Measurements from ENCODE around the gene HLCS. TPM values are rescaled to one million over a fixed set of nuclear protein-coding genes. Genes with fewer than 3 reads are reported as not detected.

The HLCS gene
- total and polyA plus RNA-seq, 2 of the 8 experiments (the other 6 are each of a cell fraction or from before 2014, with no cell fraction given), result 4.7 to 12.2 TPM

DNA sequence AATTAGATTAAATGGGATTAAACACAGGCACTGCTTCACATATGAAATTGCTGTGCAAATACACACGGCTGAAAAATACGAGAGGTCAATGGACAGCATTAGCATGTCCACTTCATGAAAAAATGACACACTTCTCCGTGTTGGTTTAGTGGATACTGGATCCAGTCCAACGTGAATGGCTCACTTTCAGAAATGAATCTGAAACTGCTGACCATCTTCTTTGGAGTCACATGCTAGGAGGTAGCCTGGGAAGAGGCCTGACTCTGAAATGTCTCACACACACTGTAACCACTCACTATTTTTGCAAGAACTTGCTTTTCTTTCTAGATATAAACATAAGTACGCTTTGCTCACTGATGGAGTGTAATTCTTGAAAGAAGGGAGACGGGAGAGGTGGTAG lies 127.3 kb downstream of the HLCS start:
- FAIRE-seq (no peak), DNase-seq (ENCODE audit: low read depth in 1 of 2, low spot score in 2 of 2) (no peak)
- H3K27me3 ChIP-seq (replicated peaks in 1 of 4; ENCODE audit: control insufficient read depth in 3 of 4, extremely low read depth in 1 of 4, insufficient read depth in 3 of 4, low read length in 3 of 4), result no peaks in the 10 kb centered on the region; a peak in 2 of 7 replicates
- no peak overlapping the region for H3K4me3 ChIP-seq (ENCODE audit: extremely low read depth in 1 of 4, insufficient read depth in 2 of 4, low read depth in 3 of 4, low read length in 4 of 4)
- H2BK5ac ChIP-seq (ENCODE audit: low read depth, low read length), result no peak overlapping the region
- POLR2A ChIA-PET (ENCODE audit: partially characterized antibody), result no interaction called here
- H2BK120ac ChIP-seq (replicated peaks; ENCODE audit: low read depth, low read length), result no peak overlapping the region
- no peaks in the 10 kb centered on the region for H3K9me3 ChIP-seq (ENCODE audit: insufficient read depth in 2 of 2, low read depth in 1 of 2, low read length in 1 of 2)
- no peak overlapping the region for H3K14ac ChIP-seq (ENCODE audit: insufficient read length)
- 92% methylated on average over 6 of the region's 6 CpGs; no CpG with 5 or more reads in 1 of the 2 experiments for WGBS, 2 experiments (ENCODE audit: extremely low coverage in 1 of 2, insufficient coverage in 1 of 2, insufficient read length in 1 of 2, insufficient replicate concordance in 2 of 2, low coverage in 1 of 2, low lambda C conversion rate in 2 of 2, missing lambda C conversion rate in 1 of 2)
- no peaks in the 10 kb centered on the region for H3K4me1 ChIP-seq (replicated peaks in 1 of 4; ENCODE audit: control insufficient read depth in 3 of 4, insufficient read depth in 4 of 4, low read length in 3 of 4)
- H4K8ac ChIP-seq (ENCODE audit: extremely low read depth, insufficient read depth, low read length), result no peak overlapping the region
- H3K79me1 ChIP-seq (ENCODE audit: low read depth, low read length), result no peaks in the 10 kb centered on the region
- H3K27ac ChIP-seq (ENCODE audit: low read depth, low read length), result no peak overlapping the region
- no peaks in the 10 kb centered on the region for H3K79me2 ChIP-seq (ENCODE audit: control insufficient read depth in 1 of 2, insufficient read depth in 2 of 2, low read length in 2 of 2)
- H2AFZ ChIP-seq (ENCODE audit: low read length), result no peak overlapping the region
- H3K23ac ChIP-seq (ENCODE audit: insufficient read length), result no peak overlapping the region
- H2BK20ac ChIP-seq (ENCODE audit: low read length), result no peak overlapping the region
- no peak overlapping the region for H3K18ac ChIP-seq (ENCODE audit: extremely low read depth, low read length)
- H4K5ac ChIP-seq (ENCODE audit: insufficient read length, low read depth, low read length), result no peak overlapping the region
- H4K91ac ChIP-seq (replicated peaks; ENCODE audit: insufficient read length, low read length), result no peak overlapping the region
- H3K9ac ChIP-seq (replicated peaks in 1 of 4; ENCODE audit: extremely low read depth in 1 of 4, low read depth in 3 of 4, low read length in 3 of 4), result no peak overlapping the region
- no peaks in the 10 kb centered on the region for H3K23me2 ChIP-seq (ENCODE audit: low read depth, low read length)
- no peak overlapping the region for H2BK12ac ChIP-seq (ENCODE audit: low read depth, low read length)
- no peak overlapping the region for H3K4me2 ChIP-seq (ENCODE audit: insufficient read depth in 1 of 2, low read depth in 2 of 2, low read length in 2 of 2)
- H4K20me1 ChIP-seq (replicated peaks in 1 of 2; ENCODE audit: control insufficient read depth in 1 of 2, insufficient read depth in 2 of 2, low read length in 2 of 2), result no peaks in the 10 kb centered on the region
- no peaks in the 10 kb centered on the region for H3K36me3 ChIP-seq (ENCODE audit: control insufficient read depth in 2 of 4, insufficient read depth in 4 of 4, low read length in 3 of 4)
- H3K56ac ChIP-seq (replicated peaks; ENCODE audit: insufficient read length, low read depth, low read length), result no peak overlapping the region
- no peak overlapping the region for H3K4ac ChIP-seq (replicated peaks; ENCODE audit: insufficient read length, low read depth, low read length)
- CTCF ChIA-PET (ENCODE audit: partially characterized antibody), result interaction anchor here (1.0 to 1.1 kb wide), 2 partner anchors 12 to 15 kb away, joined by 3 to 4 read pairs; no protein-coding TSS in a partner anchor
- no peak overlapping the region for H2BK15ac ChIP-seq (ENCODE audit: low read length)
- no peak overlapping the region for H2AK5ac ChIP-seq (ENCODE audit: low read depth, low read length)
- TF ChIP-seq TAF1 (IDR thresholded peaks at IDR 0.05; ENCODE audit: low read depth, low read length), result no peak
- TF ChIP-seq, protein P1, sequence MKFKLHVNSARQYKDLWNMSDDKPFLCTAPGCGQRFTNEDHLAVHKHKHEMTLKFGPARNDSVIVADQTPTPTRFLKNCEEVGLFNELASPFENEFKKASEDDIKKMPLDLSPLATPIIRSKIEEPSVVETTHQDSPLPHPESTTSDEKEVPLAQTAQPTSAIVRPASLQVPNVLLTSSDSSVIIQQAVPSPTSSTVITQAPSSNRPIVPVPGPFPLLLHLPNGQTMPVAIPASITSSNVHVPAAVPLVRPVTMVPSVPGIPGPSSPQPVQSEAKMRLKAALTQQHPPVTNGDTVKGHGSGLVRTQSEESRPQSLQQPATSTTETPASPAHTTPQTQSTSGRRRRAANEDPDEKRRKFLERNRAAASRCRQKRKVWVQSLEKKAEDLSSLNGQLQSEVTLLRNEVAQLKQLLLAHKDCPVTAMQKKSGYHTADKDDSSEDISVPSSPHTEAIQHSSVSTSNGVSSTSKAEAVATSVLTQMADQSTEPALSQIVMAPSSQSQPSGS (IDR thresholded peaks at IDR 0.05; ENCODE audit: low read length), result no peak
- no peak for TF ChIP-seq CREB1 (IDR thresholded peaks at IDR 0.05)
- TF ChIP-seq CEBPB (IDR thresholded peaks at IDR 0.05; ENCODE audit: low read depth, low read length), result no peak
- TF ChIP-seq, protein P2, sequence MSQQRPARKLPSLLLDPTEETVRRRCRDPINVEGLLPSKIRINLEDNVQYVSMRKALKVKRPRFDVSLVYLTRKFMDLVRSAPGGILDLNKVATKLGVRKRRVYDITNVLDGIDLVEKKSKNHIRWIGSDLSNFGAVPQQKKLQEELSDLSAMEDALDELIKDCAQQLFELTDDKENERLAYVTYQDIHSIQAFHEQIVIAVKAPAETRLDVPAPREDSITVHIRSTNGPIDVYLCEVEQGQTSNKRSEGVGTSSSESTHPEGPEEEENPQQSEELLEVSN (IDR thresholded peaks at IDR 0.05), result no peak
- TF ChIP-seq CBX8 (IDR thresholded peaks at IDR 0.05; ENCODE audit: borderline replicate concordance, low read depth, low read length), result no peak
- no peak for TF ChIP-seq SIRT6 (IDR thresholded peaks at IDR 0.05; ENCODE audit: low read length)
- TF ChIP-seq KDM4A (IDR thresholded peaks at IDR 0.05; ENCODE audit: low read depth, low read length, severe bottlenecking), result no peak
- TF ChIP-seq SP1 (IDR thresholded peaks at IDR 0.05; ENCODE audit: low read depth, low read length), result no peak
- TF ChIP-seq BACH1 (IDR thresholded peaks at IDR 0.05; ENCODE audit: low read length), result no peak
- no peak for TF ChIP-seq RAD21 (IDR thresholded peaks at IDR 0.05 in 1 of 2, conservative IDR thresholded peaks at IDR 0.05 in 1 of 2; ENCODE audit: low read depth in 2 of 2, low read length in 2 of 2)

All from H1 (cell line).